Thoracic aorta (tissue), 2 donors: Measurements from ENCODE around the gene STAT4. TPM values are rescaled to one million over a fixed set of nuclear protein-coding genes. Genes with fewer than 3 reads are reported as not detected.

Source experiments
- ATAC-seq: fragments of 150-250 bp; one replicate; pipeline ENCODE4 v1.8.0; 2017; ENCODE audit warnings: low read depth; ENCODE audit not compliant: insufficient number of reproducible peaks, low FRiP score
- DNase-seq: peaks from one replicate; pipeline ENCODE4 v3.0.0-alpha.2; 2020; ENCODE audit warnings: low spot score
- H3K27ac ChIP-seq, 2 donors: fragments of 200-600 bp; sonication (generic); 1 replicate in 1 of 2; 2 replicates in 1 of 2; pipeline ENCODE4 v1.5.1; 2016; ENCODE audit warnings: mild to moderate bottlenecking in 2 of 2, moderate library complexity in 2 of 2
- H3K27me3 ChIP-seq: fragments of 200-600 bp; sonication (generic); replicated peaks from 2 replicates; pipeline ENCODE4 v1.6.0; 2016; ENCODE audit warnings: mild to moderate bottlenecking; ENCODE audit not compliant: insufficient read depth
- H3K36me3 ChIP-seq: fragments of 200-600 bp; sonication (generic); one replicate; pipeline ENCODE4 v1.5.1; 2016
- H3K4me1 ChIP-seq, 2 donors: fragments of 200-600 bp; sonication (generic); 1 replicate in 1 of 2; 2 replicates in 1 of 2; pipeline versions ENCODE4 v1.5.1 to v1.6.0; 2016; ENCODE audit warnings: low read depth in 2 of 2, mild to moderate bottlenecking in 1 of 2; ENCODE audit not compliant: control insufficient read depth in 1 of 2
- H3K4me3 ChIP-seq: fragments of 200-600 bp; sonication (generic); 2 replicates; pipeline ENCODE4 v1.5.1; 2016; ENCODE audit warnings: mild to moderate bottlenecking
- H3K9me3 ChIP-seq: fragments of 200-600 bp; sonication (generic); 2 replicates; pipeline ENCODE4 v1.5.1; 2016
- CTCF ChIP-seq: fragments of 200-600 bp; sonication (generic); IDR thresholded peaks from one replicate; pipeline ENCODE4 v1.5.1; 2019; ENCODE audit warnings: antibody characterized with exemption
- total RNA-seq, 2 donors: library from RNA; depleted of rRNA; stranded (reverse); fragments of >200 nt; gene quantifications; one replicate each; pipeline versions ENCODE4 v1.1.0 to v1.2.3, GENCODE V29; 2016

The STAT4 gene
- total RNA-seq, 2 donors from 2014 or later, result 2.7 to 6.6 TPM

GRCh38 chr2:191087311-191087710 is 63.5 kb downstream of the STAT4 start:
- Histone ChIP-seq H3K27ac (no peak overlapping the region), H3K4me1 (no peaks in the 10 kb centered on the region), H3K9me3 (no peaks in the 10 kb centered on the region), H3K36me3 (no peaks in the 10 kb centered on the region), H3K4me3 (no peak overlapping the region), H3K27me3 (no peaks in the 10 kb centered on the region)
- no peak for DNase-seq
- no peak for TF ChIP-seq CTCF
- no peak for ATAC-seq

- DNase-seq (no peak), ATAC-seq (no peak)
- Histone ChIP-seq H3K4me3 (no peak overlapping the region), H3K27me3 (no peaks in the 10 kb centered on the region), H3K4me1 (no peaks in the 10 kb centered on the region), H3K36me3 (no peaks in the 10 kb centered on the region), H3K27ac (no peak overlapping the region), H3K9me3 (no peaks in the 10 kb centered on the region)
- TF ChIP-seq CTCF, result no peak
Measured at GRCh38 chr2:191086706-191087105, 64.1 kb downstream of the STAT4 start.

GRCh38 chr2:191083540-191083939 is 67.3 kb downstream of the STAT4 start:
- DNase-seq (no peak), ATAC-seq (no peak)
- no peak for TF ChIP-seq CTCF
- Histone ChIP-seq H3K4me3 (no peak overlapping the region), H3K27ac (no peak overlapping the region), H3K9me3 (no peaks in the 10 kb centered on the region), H3K4me1 (no peaks in the 10 kb centered on the region), H3K36me3 (no peaks in the 10 kb centered on the region), H3K27me3 (no peaks in the 10 kb centered on the region)

GRCh38 chr2:191082321-191082720 is 68.5 kb downstream of the STAT4 start:
- DNase-seq (no peak), ATAC-seq (no peak)
- TF ChIP-seq CTCF, result no peak
- no peaks in the 10 kb centered on the region for H3K9me3 ChIP-seq
- no peaks in the 10 kb centered on the region for H3K4me1 ChIP-seq
- H3K27ac ChIP-seq, result no peak overlapping the region
- H3K36me3 ChIP-seq, result no peaks in the 10 kb centered on the region
- no peak overlapping the region for H3K4me3 ChIP-seq
- no peaks in the 10 kb centered on the region for H3K27me3 ChIP-seq

GRCh38 chr2:191081411-191082155 is 69.2 kb downstream of the STAT4 start:
- Histone ChIP-seq H3K9me3 (no peaks in the 10 kb centered on the region), H3K4me1 (no peaks in the 10 kb centered on the region), H3K4me3 (no peak overlapping the region), H3K36me3 (no peaks in the 10 kb centered on the region), H3K27ac (no peak overlapping the region), H3K27me3 (no peaks in the 10 kb centered on the region)
- no peak for DNase-seq
- TF ChIP-seq CTCF, result no peak
- no peak for ATAC-seq
